ENCODE data around the gene TMEM63B.

TMEM63B gene

GRCh38 chr6:44101832-44102231, 25.5 kb upstream of the TMEM63B start:
- no peak for DNase-seq (ENCODE audit: low spot score in 2 of 2)
- H3K9me3 ChIP-seq: no peaks in the 10 kb centered on the region
- H3K4me1 ChIP-seq: no peaks in the 10 kb centered on the region
- H3K27me3 ChIP-seq (ENCODE audit: low read depth): no peaks in the 10 kb centered on the region
- H3K36me3 ChIP-seq (replicated peaks): peaks cover 28% of the 10 kb centered on the region
- no peak overlapping the region for H3K4me3 ChIP-seq
- in situ Hi-C loops (cut with MboI; ENCODE audit: low sequenced_read_pairs): no loop called here

GRCh38 chr6:44102527-44102926, 24.8 kb upstream of the TMEM63B start:
- no peak for DNase-seq (ENCODE audit: low spot score in 2 of 2)
- Histone ChIP-seq H3K4me1 (no peaks in the 10 kb centered on the region), H3K36me3 (replicated peaks) (peaks cover 28% of the 10 kb centered on the region), H3K9me3 (no peaks in the 10 kb centered on the region), H3K4me3 (no peak overlapping the region), H3K27me3 (ENCODE audit: low read depth) (no peaks in the 10 kb centered on the region)
- in situ Hi-C loops (cut with MboI; ENCODE audit: low sequenced_read_pairs): no loop called here

GRCh38 chr6:44104481-44105021, 22.8 kb upstream of the TMEM63B start:
- in situ Hi-C loops (cut with MboI; ENCODE audit: low sequenced_read_pairs): no loop called here
- no peaks in the 10 kb centered on the region for H3K4me1 ChIP-seq
- no peak for DNase-seq (ENCODE audit: low spot score in 2 of 2)
- no peak overlapping the region for H3K4me3 ChIP-seq
- no peaks in the 10 kb centered on the region for H3K27me3 ChIP-seq (ENCODE audit: low read depth)
- H3K36me3 ChIP-seq (replicated peaks): peaks cover 43% of the 10 kb centered on the region
- no peaks in the 10 kb centered on the region for H3K9me3 ChIP-seq

GRCh38 chr6:44105146-44105545, 22.2 kb upstream of the TMEM63B start:
- in situ Hi-C loops (cut with MboI; ENCODE audit: low sequenced_read_pairs): no loop called here
- peaks cover 49% of the 10 kb centered on the region for H3K36me3 ChIP-seq (replicated peaks)
- no peaks in the 10 kb centered on the region for H3K4me1 ChIP-seq

GRCh38 chr6:44105993-44106740, 21.2 kb upstream of the TMEM63B start:
- peaks cover 57% of the 10 kb centered on the region for H3K36me3 ChIP-seq (replicated peaks)
- no peak for DNase-seq (ENCODE audit: low spot score in 2 of 2)
- H3K27me3 ChIP-seq (ENCODE audit: low read depth): no peaks in the 10 kb centered on the region
- H3K4me3 ChIP-seq: no peak overlapping the region
- in situ Hi-C loops (cut with MboI; ENCODE audit: low sequenced_read_pairs): no loop called here
- H3K4me1 ChIP-seq: no peaks in the 10 kb centered on the region
- no peaks in the 10 kb centered on the region for H3K9me3 ChIP-seq

More at GRCh38 chr6:44105146-44105545, 22.2 kb upstream of the TMEM63B start:
- H3K27me3 ChIP-seq (ENCODE audit: low read depth): no peaks in the 10 kb centered on the region
- no peak for DNase-seq (ENCODE audit: low spot score in 2 of 2)
- no peaks in the 10 kb centered on the region for H3K9me3 ChIP-seq
- H3K4me3 ChIP-seq: no peak overlapping the region

- H3K4me3 ChIP-seq: no peak overlapping the region
- no peak for DNase-seq (ENCODE audit: low spot score in 2 of 2)
- no peaks in the 10 kb centered on the region for H3K4me1 ChIP-seq
- no peaks in the 10 kb centered on the region for H3K27me3 ChIP-seq (ENCODE audit: low read depth)
- in situ Hi-C loops (cut with MboI; ENCODE audit: low sequenced_read_pairs): no loop called here
- no peaks in the 10 kb centered on the region for H3K9me3 ChIP-seq
- H3K36me3 ChIP-seq (replicated peaks): peaks cover 65% of the 10 kb centered on the region
Observed at GRCh38 chr6:44107017-44107416, 20.3 kb upstream of the TMEM63B start.

- no peak for DNase-seq (ENCODE audit: low spot score in 2 of 2)
- H3K36me3 ChIP-seq (replicated peaks): peaks cover 73% of the 10 kb centered on the region
- H3K27me3 ChIP-seq (ENCODE audit: low read depth): no peaks in the 10 kb centered on the region
- H3K4me3 ChIP-seq: no peak overlapping the region
- in situ Hi-C loops (cut with MboI; ENCODE audit: low sequenced_read_pairs): no loop called here
- no peaks in the 10 kb centered on the region for H3K4me1 ChIP-seq
- no peaks in the 10 kb centered on the region for H3K9me3 ChIP-seq
Observed at GRCh38 chr6:44108471-44108870, 18.9 kb upstream of the TMEM63B start.

- Histone ChIP-seq H3K36me3 (replicated peaks) (peaks cover 73% of the 10 kb centered on the region), H3K4me1 (no peaks in the 10 kb centered on the region), H3K9me3 (no peaks in the 10 kb centered on the region), H3K4me3 (no peak overlapping the region), H3K27me3 (ENCODE audit: low read depth) (no peaks in the 10 kb centered on the region)
- in situ Hi-C loops (cut with MboI; ENCODE audit: low sequenced_read_pairs): no loop called here
- no peak for DNase-seq (ENCODE audit: low spot score in 2 of 2)
Observed at GRCh38 chr6:44109212-44109611, 18.1 kb upstream of the TMEM63B start.

- H3K4me1 ChIP-seq: no peaks in the 10 kb centered on the region
- H3K36me3 ChIP-seq (replicated peaks): peaks cover 71% of the 10 kb centered on the region
- in situ Hi-C loops (cut with MboI; ENCODE audit: low sequenced_read_pairs): no loop called here
- no peak for DNase-seq (ENCODE audit: low spot score in 2 of 2)
- H3K9me3 ChIP-seq: no peaks in the 10 kb centered on the region
- H3K4me3 ChIP-seq: no peak overlapping the region
- H3K27me3 ChIP-seq (ENCODE audit: low read depth): no peaks in the 10 kb centered on the region
Observed at GRCh38 chr6:44110005-44110676, 17.2 kb upstream of the TMEM63B start.

- Histone ChIP-seq H3K27me3 (ENCODE audit: low read depth) (no peaks in the 10 kb centered on the region), H3K4me1 (no peaks in the 10 kb centered on the region), H3K4me3 (no peak overlapping the region), H3K36me3 (replicated peaks) (peaks cover 71% of the 10 kb centered on the region), H3K9me3 (no peaks in the 10 kb centered on the region)
- DNase-seq (ENCODE audit: low spot score in 2 of 2): no peak
- in situ Hi-C loops (cut with MboI; ENCODE audit: low sequenced_read_pairs): no loop called here
Observed at GRCh38 chr6:44110966-44111365, 16.4 kb upstream of the TMEM63B start.

GRCh38 chr6:44111434-44112417, 15.6 kb upstream of the TMEM63B start:
- in situ Hi-C loops (cut with MboI; ENCODE audit: low sequenced_read_pairs): no loop called here
- no peak for DNase-seq (ENCODE audit: low spot score in 2 of 2)
- H3K4me1 ChIP-seq: no peaks in the 10 kb centered on the region
- H3K4me3 ChIP-seq: no peak overlapping the region
- no peaks in the 10 kb centered on the region for H3K27me3 ChIP-seq (ENCODE audit: low read depth)
- no peaks in the 10 kb centered on the region for H3K9me3 ChIP-seq
- H3K36me3 ChIP-seq (replicated peaks): peaks cover 74% of the 10 kb centered on the region

- peaks cover 71% of the 10 kb centered on the region for H3K36me3 ChIP-seq (replicated peaks)
- H3K27me3 ChIP-seq (ENCODE audit: low read depth): no peaks in the 10 kb centered on the region
- no peaks in the 10 kb centered on the region for H3K9me3 ChIP-seq
- no peaks in the 10 kb centered on the region for H3K4me1 ChIP-seq
- in situ Hi-C loops (cut with MboI; ENCODE audit: low sequenced_read_pairs): no loop called here
- DNase-seq (ENCODE audit: low spot score in 2 of 2): no peak
- no peak overlapping the region for H3K4me3 ChIP-seq
Observed at GRCh38 chr6:44113414-44113813, 13.9 kb upstream of the TMEM63B start.

GRCh38 chr6:44115866-44116265, 11.5 kb upstream of the TMEM63B start:
- peaks cover under 1% of the 10 kb centered on the region; the same call in 1 of the 2 replicates for H3K4me1 ChIP-seq
- no peaks in the 10 kb centered on the region for H3K27me3 ChIP-seq (ENCODE audit: low read depth)
- DNase-seq (ENCODE audit: low spot score in 2 of 2): no peak
- peaks cover 50% of the 10 kb centered on the region for H3K36me3 ChIP-seq (replicated peaks)
- H3K4me3 ChIP-seq: no peak overlapping the region
- no peaks in the 10 kb centered on the region for H3K9me3 ChIP-seq
- in situ Hi-C loops (cut with MboI; ENCODE audit: low sequenced_read_pairs): no loop called here
